ENCODE data around the gene SAV1.

DNA sequence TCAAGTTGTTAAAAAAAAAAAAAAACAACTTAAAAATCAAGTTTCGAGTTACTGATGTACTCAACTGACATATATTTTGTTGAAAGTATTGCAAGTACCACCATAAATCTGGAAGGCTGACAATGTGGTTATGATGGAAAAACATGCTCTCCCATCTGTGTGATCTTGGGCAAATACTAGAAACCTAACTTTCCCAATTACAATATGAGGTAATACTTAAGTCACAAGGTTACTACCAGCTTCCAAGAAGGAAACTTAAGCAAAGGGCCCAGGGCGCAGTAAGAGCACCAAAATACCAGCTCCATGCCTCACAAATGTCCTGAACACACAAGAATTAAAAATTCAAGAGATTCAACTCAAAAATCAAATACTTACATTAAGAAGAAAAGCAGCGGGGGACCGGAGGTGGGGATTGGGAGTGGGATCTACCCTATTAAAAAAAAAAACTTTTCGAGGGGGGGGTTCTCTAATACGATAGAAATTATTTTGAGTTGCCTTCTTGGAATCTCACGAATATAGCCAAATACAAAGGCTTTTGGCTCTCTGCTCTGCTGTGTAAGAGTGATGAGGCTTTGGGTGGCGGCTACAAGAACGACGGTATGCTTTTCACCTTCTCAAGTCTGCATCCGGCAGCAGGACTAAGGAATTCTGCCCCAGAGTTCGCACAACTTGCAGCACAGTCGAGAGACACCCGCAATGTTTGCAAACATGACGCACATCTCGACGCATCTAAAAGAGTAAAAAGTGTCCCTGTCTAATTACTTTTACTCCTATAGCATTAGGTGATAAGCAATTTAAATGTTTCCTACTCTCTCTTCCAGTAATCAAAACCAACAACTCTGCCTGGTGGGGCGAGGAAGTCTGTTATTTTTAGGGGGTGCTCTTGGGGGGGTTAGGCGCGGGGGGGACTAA lies 1.1 kb downstream of the SAV1 start:
- TF ChIP-seq, protein P1, sequence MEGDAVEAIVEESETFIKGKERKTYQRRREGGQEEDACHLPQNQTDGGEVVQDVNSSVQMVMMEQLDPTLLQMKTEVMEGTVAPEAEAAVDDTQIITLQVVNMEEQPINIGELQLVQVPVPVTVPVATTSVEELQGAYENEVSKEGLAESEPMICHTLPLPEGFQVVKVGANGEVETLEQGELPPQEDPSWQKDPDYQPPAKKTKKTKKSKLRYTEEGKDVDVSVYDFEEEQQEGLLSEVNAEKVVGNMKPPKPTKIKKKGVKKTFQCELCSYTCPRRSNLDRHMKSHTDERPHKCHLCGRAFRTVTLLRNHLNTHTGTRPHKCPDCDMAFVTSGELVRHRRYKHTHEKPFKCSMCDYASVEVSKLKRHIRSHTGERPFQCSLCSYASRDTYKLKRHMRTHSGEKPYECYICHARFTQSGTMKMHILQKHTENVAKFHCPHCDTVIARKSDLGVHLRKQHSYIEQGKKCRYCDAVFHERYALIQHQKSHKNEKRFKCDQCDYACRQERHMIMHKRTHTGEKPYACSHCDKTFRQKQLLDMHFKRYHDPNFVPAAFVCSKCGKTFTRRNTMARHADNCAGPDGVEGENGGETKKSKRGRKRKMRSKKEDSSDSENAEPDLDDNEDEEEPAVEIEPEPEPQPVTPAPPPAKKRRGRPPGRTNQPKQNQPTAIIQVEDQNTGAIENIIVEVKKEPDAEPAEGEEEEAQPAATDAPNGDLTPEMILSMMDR (conservative IDR thresholded peaks at IDR 0.05), result no peak
- TF ChIP-seq EZH2 (IDR thresholded peaks at IDR 0.05; ENCODE audit: low read depth), result no peak
